DMS53 treated with DMSO at 0.1 percent for 48 hours (cell line): ENCODE results near the gene ORM1.

ENCODE experiments used
- DNase-seq: peaks from one replicate; lab custom pipeline; 2025; ENCODE audit not compliant: unreplicated experiment; lab: John Stamatoyannopoulos, UW

The ORM1 gene

DNA sequence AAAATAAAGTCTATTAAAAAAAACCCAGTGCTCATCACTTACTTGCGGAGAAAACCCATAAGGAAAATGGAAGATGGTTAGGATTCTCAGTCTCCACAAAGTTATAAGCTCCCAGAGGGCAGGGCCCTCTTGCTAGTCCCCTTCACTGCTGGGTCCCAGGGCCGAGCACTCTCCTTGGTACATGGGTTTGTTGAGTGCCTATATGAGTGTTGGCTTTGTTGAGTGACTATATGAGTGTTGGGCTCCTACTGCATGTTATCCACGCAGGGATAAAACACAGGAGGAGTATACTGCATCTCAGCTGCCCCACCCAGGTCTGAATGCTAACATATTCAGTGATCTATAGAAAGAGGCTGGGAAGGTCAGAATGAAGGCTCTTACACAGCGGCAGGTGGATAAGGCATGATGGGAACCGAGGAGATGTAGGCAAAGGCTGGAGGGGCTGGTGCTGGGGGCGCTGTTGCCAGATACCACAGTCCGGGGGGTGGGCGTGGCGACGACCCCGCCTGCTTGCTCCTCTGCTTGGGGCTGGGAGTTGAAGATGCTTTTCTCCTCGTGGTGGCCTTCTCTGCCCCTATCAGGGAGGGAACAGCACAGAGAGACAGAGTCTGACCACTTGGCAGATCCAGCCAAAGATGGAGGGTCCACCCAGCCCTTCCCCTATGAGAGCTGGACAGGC, 18.4 kb downstream of the ORM1 start:
- DNase-seq, result no peak

DNA sequence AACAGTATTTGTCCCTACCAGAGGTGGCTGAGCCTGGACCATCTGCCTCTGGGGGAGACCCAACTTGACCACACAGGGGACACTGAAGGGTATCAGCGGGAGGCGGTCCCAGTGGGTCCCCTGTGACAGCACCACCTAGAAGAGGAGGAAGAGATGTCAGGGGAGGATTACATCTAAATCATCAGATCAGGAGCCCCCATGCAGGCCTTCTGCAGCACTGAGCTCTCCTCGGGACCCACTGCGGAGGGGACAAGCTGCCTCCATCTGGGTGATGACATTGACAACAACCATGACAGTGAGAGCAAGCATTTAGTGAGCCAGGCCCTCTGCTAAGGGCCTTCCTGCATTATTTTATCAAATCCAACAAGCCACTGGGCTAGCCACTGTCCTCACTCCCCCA, 19.1 kb downstream of the ORM1 start:
- no peak for DNase-seq

- DNase-seq, result no peak
Observed at GRCh38 chr9:114342755-114343440, 20.0 kb downstream of the ORM1 start.

DNA sequence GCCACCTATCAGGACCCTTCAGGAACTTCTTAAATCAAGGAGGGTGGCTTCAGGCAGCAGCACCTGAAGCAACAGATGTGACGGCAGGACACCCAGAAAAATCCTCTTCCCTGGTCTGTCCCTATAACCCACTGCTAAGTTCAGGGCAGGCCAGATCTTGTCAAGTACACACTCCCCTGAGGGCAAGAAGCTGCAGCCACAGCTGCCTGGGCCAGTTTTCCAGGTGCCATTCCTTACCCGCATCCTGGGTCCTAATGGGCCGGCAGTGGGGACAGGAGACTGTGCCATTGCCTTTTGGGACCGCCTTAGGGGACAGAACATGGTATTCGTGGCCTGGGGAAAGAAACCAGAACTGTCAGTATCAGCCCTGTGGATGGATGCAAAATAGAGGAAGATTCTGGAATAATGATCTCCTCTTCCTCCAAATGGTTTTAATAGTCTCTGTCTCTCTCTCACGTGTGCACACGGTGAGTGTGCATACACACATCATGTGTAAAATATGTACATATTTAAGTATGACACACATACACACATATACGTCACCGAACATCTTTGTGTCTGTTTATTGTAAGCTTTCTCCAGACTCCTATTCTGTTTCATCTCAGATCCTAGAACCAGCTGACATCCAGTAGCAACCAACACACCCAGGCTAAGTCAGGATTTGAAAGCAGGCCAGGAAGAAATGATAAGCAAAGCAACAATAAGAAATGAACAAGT, 20.7 kb downstream of the ORM1 start:
- DNase-seq, result no peak

DNA sequence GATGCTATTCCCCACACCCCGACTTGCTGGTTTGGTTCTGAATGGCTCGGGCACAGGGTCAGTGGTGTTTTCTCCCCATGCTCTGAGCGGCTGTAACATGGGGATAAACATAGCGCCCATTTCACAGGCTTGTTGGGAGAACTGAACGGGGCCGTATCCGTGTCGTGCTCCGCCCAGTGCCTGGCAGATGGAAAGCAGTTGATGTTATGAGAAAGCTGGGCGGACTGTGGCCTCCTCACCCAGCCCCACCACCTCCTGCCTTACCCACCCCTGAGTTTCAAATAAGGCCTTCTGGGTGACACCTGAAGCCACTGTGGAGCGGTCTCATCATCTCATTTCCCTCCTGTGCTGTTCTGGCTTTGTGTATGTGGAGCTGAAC, 21.3 kb downstream of the ORM1 start:
- DNase-seq, result no peak

GRCh38 chr9:114344692-114345091, 21.8 kb downstream of the ORM1 start:
- DNase-seq, result no peak

DNA sequence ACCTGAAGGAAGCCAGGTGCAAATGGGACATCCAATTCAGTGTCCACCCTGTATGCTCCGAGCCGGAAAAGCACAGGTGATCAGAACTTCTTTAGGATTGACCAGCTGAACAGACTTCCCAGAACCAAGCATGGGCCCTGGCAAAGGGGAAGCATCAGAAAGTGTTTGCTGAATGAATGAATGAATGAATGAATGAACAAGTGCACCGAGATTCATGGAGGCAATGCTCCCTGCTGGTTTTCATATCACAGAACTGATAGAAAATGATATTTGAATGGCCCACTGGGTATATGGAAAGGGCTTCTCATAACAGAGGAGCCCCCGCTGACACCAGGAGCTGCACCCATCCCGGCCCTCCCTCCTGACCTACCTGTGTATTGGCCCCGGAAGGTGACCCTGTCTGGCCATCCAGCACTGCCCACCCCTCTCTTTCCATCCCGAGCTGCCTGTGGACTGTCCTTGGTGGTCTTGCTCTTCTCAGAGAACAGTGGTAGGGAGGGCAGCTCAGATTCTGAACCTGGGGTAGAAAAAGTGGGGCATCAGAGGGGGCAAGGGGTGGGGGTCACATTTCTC, 22.7 kb downstream of the ORM1 start:
- no peak for DNase-seq

- DNase-seq, result no peak
Observed at GRCh38 chr9:114346146-114346545, 23.2 kb downstream of the ORM1 start.

DNA sequence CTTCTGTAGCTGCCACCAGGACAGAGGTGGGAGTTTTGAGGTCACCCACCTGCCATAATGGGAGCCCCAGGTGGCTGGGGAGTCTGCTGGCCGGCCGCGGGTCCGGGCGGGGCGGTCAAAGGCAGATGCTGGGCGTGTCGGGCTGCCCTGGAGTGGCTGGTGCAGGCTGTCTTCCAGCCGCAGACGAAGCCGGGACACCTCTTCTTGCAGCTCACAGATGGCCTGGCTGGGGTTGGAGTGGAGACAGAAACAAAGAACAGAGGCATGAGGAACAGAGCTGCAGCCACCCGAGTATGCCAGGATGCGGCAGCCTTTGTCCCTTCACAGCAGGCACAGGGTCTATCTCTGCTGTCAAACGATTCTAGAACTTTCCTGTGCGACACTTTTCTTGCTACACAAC, 24.8 kb downstream of the ORM1 start:
- no peak for DNase-seq

DNA sequence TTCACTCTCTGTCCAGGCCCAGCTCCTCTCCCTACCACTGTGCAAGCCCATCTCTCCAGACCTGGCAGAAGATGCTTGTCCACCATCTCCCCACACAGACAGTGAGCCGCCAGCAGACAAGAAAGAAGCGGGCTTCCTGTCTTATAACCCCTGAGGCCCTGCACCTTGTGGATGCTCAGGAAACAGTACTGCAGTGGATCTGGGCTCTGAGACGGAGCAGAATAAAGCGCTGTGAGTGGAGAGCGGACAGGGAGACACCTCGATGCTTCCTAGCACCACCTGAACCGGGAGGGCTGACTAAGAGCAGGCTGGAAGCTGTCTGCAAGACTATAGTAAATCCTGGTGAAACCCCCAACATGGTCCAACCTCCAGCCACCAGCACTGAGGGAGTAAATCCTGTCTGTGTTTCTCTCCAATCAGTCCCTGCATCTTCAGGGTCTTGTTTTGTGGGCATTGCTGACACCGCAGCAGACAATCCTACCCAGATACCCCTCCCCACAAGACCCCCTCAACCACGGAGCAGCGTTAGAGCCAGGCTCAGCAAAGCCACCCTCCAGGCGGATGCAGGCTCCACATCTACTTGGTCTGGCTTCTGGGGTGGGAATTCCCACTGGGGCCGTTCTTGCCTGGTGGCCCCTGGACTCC, 25.5 kb downstream of the ORM1 start:
- no peak for DNase-seq

DNA sequence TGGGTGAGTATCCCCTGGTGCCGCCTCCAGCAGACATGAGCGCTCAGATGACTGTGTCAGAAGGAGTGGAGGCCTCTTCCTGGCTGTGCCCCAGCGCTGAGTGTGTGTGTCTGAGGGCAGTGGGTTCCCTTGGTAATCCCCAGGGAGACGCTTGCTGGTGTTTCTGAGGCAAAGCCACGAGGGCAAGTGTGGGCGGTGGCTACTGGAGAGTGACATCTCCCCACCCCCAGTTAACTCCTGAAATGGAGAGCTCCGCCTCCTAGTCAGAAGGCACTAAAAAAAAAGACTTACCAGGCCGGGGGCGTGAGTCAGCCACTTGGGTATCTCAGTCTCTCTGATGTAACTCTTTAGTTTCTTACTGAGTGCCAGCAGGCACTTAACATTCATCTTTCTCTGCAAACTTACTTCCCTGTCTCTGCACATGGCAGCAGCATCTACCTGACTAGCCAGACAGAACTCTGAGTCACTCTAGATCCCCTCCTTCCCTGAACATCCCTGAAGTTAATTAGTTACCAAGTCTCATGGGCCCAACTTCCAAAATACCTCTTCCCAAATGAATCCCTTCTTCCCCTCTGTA, 26.1 kb downstream of the ORM1 start:
- no peak for DNase-seq

DNA sequence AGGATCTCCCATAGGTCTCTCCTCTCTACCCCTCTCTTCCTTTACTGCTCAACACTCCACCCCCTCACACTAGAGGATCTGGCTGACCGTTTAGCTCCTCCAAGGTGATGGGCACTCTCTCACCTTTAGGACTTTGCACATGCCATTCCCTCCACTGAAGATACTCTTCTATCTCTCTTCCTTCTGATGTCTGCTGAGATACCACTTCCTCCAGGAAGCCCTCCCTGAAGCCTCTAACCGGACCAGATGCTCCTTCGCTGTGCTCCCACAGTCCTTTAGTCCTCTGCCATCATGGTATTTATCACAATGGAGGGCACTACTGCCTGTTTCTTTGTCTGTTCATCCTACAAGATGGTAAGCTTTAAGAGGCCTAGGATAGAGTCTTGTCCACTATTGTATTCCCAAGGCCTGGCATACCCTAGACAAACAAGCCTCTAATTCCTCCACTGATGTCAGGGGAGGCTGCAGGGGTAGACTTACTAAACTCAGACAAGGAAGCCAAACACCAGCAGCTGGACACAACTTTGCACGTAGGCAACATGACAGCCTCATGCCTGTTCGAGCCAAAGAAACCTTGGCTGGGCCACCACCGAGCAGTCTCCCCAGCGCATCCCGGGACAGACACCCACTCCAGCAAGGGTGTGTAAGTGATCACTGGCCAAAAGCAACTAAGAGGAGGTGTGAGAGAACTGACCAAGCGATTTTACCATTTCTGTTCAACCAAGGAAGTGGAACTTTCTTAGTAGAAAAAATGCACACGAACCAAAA, 27.0 kb downstream of the ORM1 start:
- no peak for DNase-seq

- DNase-seq, result no peak
Observed at GRCh38 chr9:114350636-114351401, 27.9 kb downstream of the ORM1 start.

GRCh38 chr9:114351932-114352331, 29.0 kb downstream of the ORM1 start:
- no peak for DNase-seq

DNA sequence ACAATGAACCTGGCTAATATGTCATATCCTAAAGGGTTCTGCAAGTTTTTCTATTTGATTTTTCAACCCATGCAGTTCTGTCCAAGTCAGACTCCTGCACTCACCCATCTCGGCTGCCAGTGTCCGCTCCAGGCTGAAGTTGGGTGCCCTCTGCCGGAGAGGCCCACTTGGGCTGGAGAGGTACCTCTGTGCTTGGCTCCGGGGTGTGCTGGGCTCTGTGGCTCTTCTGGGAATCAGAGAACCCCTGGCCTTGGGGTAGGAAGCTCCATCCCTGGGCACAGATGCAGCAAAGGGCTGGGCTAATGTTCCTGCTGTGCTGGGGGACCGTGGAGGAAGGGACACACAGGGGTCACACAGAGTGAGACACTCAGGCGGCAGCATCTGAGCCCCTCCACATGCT, 32.9 kb downstream of the ORM1 start:
- DNase-seq, result no peak

- no peak for DNase-seq
Observed at GRCh38 chr9:114356792-114357191, 33.9 kb downstream of the ORM1 start.

DNA sequence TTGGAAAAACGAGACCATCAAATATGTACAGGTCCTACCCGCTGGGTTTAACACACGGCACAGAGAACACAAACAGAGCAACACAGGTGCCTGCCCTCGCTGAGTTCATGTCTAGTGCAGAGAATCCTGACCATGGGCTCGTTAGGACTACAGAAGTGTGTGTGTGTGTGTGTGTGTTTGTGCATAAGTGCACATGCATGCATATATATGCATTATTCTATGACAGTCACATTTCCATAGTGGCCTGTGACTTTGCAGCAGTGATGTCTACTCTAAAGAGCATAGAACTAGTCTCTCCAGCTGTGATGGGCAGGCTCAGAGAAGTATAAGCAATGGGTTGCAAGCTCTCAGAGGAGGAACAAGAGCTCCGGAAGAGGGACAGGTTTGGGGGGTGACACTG, 34.5 kb downstream of the ORM1 start:
- no peak for DNase-seq

GRCh38 chr9:114357911-114358328, 35.0 kb downstream of the ORM1 start:
- DNase-seq, result no peak

GRCh38 chr9:114359801-114360200, 36.9 kb downstream of the ORM1 start:
- no peak for DNase-seq

DNA sequence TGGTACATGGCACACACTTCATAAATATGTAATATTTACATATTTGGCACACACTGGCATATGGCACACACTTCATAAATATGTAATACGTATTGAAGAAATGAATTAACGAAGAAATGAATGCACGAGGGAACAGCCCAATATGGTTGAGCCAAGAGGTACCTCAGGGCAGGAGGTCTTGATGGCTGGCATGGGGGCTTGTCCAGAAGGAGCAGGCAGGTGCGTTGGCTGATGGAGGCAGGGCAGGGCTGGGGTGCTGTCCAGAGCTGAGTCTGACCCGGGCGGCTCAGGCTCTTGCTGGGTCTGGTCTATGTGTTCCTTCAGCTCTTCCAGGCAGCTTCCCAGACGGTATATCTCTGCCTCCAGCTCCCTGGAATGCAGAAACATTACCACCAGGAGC, 38.6 kb downstream of the ORM1 start:
- DNase-seq, result no peak
